Measurements from ENCODE around the gene TNIK.

DNA sequence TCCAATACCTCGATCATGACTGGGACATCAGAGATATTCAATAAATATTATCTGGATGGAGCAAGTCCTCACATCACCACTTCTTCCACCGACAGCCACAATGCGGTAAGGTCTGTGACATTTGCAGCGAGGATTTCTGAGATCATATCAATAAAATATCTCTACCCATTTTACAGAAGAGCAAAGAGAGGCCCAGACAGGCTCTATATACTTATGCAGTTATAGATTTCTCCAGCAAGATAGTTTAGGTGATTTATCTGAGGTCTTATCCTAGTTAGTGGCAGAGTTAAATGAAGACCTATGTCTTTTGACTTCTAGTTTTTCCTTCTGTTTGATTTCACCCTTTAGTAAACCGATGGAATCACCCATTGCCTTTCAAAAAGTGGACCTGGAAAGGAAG, 81.6 kb downstream of the TNIK start:
- TF ChIP-seq, protein P1, sequence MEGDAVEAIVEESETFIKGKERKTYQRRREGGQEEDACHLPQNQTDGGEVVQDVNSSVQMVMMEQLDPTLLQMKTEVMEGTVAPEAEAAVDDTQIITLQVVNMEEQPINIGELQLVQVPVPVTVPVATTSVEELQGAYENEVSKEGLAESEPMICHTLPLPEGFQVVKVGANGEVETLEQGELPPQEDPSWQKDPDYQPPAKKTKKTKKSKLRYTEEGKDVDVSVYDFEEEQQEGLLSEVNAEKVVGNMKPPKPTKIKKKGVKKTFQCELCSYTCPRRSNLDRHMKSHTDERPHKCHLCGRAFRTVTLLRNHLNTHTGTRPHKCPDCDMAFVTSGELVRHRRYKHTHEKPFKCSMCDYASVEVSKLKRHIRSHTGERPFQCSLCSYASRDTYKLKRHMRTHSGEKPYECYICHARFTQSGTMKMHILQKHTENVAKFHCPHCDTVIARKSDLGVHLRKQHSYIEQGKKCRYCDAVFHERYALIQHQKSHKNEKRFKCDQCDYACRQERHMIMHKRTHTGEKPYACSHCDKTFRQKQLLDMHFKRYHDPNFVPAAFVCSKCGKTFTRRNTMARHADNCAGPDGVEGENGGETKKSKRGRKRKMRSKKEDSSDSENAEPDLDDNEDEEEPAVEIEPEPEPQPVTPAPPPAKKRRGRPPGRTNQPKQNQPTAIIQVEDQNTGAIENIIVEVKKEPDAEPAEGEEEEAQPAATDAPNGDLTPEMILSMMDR (IDR thresholded peaks at IDR 0.05) = no peak
- TF ChIP-seq POLR2AphosphoS5 (IDR thresholded peaks at IDR 0.05) = no peak
- TF ChIP-seq POLR2A (IDR thresholded peaks at IDR 0.05) = no peak

Data from breast epithelium (tissue), 3 donors.